Measurements from ENCODE around the gene TNRC18. TPM values are rescaled to one million over a fixed set of nuclear protein-coding genes. Genes with fewer than 3 reads are reported as not detected.

TNRC18 gene
- total and polyA plus RNA-seq, 2 experiments from 2014 or later, result 18.1 to 52.8 TPM

DNA sequence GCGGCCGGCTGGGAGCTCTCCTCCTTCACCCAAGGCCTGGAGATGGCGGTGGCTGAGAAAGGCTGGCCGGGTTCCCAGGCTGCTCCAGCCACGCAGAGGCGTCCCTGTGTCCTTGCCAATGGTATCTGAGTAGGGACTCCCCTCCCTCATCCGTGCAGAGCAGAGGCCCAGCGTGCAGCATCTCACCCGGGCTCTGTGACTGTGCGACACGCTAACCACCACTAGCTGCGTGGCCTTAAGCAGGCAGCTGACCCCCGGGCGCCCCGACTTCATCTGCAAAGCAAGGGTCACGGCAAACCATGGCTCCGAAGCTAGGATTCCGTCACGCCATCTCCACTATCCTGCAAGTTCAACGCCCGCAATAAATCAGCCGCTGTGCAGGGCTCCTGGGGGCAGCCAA is 47.2 kb upstream of the TNRC18 start:
- TF ChIP-seq EZH2 (IDR thresholded peaks at IDR 0.05; ENCODE audit: borderline replicate concordance) (no peak), EZH2phosphoT487 (IDR thresholded peaks at IDR 0.05; ENCODE audit: low read depth, severe bottlenecking, unreplicated experiment) (no peak)
- TF ChIP-seq, protein P1, sequence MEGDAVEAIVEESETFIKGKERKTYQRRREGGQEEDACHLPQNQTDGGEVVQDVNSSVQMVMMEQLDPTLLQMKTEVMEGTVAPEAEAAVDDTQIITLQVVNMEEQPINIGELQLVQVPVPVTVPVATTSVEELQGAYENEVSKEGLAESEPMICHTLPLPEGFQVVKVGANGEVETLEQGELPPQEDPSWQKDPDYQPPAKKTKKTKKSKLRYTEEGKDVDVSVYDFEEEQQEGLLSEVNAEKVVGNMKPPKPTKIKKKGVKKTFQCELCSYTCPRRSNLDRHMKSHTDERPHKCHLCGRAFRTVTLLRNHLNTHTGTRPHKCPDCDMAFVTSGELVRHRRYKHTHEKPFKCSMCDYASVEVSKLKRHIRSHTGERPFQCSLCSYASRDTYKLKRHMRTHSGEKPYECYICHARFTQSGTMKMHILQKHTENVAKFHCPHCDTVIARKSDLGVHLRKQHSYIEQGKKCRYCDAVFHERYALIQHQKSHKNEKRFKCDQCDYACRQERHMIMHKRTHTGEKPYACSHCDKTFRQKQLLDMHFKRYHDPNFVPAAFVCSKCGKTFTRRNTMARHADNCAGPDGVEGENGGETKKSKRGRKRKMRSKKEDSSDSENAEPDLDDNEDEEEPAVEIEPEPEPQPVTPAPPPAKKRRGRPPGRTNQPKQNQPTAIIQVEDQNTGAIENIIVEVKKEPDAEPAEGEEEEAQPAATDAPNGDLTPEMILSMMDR (IDR thresholded peaks at IDR 0.05; ENCODE audit: poor library complexity), result no peak

DNA sequence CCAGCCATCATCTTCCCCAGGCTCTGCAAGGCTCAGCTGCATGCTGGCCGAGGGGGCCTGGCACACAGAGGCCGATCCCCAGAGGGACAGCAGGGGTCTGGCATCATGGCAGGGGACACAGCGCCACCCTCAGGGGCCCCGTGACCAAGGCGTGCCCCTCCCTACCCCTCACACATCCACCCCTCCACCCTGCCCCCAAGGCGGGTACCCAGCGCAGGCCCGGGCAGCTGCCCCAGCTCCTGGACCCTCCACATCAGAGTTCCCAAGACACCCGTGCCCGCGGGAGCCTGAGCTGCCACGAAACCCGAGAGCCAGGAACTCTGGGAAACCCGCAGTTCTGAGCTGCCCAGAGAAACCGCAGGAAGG is 46.5 kb upstream of the TNRC18 start:
- no peaks in the 10 kb centered on the region for H4K20me1 ChIP-seq (ENCODE audit: insufficient read depth, poor library complexity, severe bottlenecking)
- no peak overlapping the region for H3K4me2 ChIP-seq
- no peaks in the 10 kb centered on the region for H3K27me3 ChIP-seq
- no peak for DNase-seq (ENCODE audit: low spot score)
- no peaks in the 10 kb centered on the region for H3K4me1 ChIP-seq (ENCODE audit: insufficient read depth)
- no peak overlapping the region for H2AFZ ChIP-seq
- no peaks in the 10 kb centered on the region for H3K79me2 ChIP-seq
- H3K36me3 ChIP-seq (replicated peaks; ENCODE audit: insufficient read depth, low read depth), result no peaks in the 10 kb centered on the region
- WGBS (ENCODE audit: low lambda C conversion rate, missing lambda C conversion rate), result 92% methylated on average over 14 of the region's 15 CpGs
- no peaks in the 10 kb centered on the region for H3K9me2 ChIP-seq (replicated peaks; ENCODE audit: insufficient read depth)
- TF ChIP-seq, protein P1 (IDR thresholded peaks at IDR 0.05; ENCODE audit: poor library complexity), result no peak
- no peak for TF ChIP-seq EZH2phosphoT487 (IDR thresholded peaks at IDR 0.05; ENCODE audit: low read depth, severe bottlenecking, unreplicated experiment)
- TF ChIP-seq EZH2 (IDR thresholded peaks at IDR 0.05; ENCODE audit: borderline replicate concordance), result no peak
- no peaks in the 10 kb centered on the region for H3K9me3 ChIP-seq (ENCODE audit: low read depth)
- no peak overlapping the region for H3K27ac ChIP-seq
- H3K4me3 ChIP-seq, result no peak overlapping the region

More for the DNA sequence above, 47.2 kb upstream of the TNRC18 start:
- no peak overlapping the region for H2AFZ ChIP-seq
- H3K79me2 ChIP-seq, result no peaks in the 10 kb centered on the region
- no peak for DNase-seq (ENCODE audit: low spot score)
- H3K9me3 ChIP-seq (ENCODE audit: low read depth), result no peaks in the 10 kb centered on the region
- no peak overlapping the region for H3K27ac ChIP-seq
- WGBS (ENCODE audit: low lambda C conversion rate, missing lambda C conversion rate), result 91% methylated on average over 21 of the region's 22 CpGs
- H3K9me2 ChIP-seq (replicated peaks; ENCODE audit: insufficient read depth), result no peaks in the 10 kb centered on the region
- no peak overlapping the region for H3K4me3 ChIP-seq
- H3K27me3 ChIP-seq, result no peaks in the 10 kb centered on the region
- H3K36me3 ChIP-seq (replicated peaks; ENCODE audit: insufficient read depth, low read depth), result no peaks in the 10 kb centered on the region
- no peak overlapping the region for H3K4me2 ChIP-seq
- no peaks in the 10 kb centered on the region for H3K4me1 ChIP-seq (ENCODE audit: insufficient read depth)
- no peaks in the 10 kb centered on the region for H4K20me1 ChIP-seq (ENCODE audit: insufficient read depth, poor library complexity, severe bottlenecking)

DNA sequence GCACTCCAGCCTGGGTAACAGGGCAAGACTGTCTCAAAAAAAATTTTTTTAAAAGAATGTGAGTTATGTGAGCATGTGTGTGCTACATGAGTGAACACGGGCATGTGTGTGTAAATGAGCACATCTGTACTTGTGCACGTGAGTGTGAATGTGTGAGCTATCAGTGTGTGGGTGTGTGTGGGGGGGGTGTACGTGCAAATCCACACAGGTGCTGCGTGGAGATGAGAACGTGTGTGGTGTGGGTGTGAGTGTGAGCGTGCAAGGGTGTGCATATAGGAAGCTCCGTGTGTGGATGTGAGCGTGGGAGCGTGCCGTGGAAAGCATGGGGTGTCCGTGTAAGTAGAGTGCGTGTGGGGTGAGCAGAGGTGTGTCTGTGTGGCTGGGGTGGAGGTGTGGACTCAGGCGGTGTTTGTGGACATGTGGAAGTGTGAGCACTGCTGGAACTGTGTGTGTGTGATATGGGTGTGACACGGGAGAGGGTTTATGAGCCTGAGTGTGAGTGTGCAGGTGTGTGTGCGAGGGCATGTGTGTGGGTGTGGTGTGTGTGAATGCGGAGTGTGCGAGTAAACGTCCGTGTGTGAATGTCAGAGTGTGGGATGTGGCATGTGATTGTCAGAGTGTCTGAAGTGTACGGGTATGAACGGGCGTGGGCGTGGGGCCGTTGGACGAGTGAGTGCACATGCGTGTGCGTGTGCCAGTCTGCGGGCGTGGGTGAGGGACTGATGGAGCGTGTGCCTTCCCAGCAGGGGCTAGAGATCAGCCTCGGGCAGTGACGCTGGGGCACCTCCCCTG is 45.9 kb upstream of the TNRC18 start:
- Histone ChIP-seq H3K4me2 (no peak overlapping the region), H3K4me3 (no peak overlapping the region), H3K9me2 (replicated peaks; ENCODE audit: insufficient read depth) (no peaks in the 10 kb centered on the region), H3K27me3 (no peaks in the 10 kb centered on the region), H2AFZ (no peak overlapping the region), H4K20me1 (ENCODE audit: insufficient read depth, poor library complexity, severe bottlenecking) (no peaks in the 10 kb centered on the region), H3K4me1 (ENCODE audit: insufficient read depth) (no peaks in the 10 kb centered on the region), H3K36me3 (replicated peaks; ENCODE audit: insufficient read depth, low read depth) (no peaks in the 10 kb centered on the region), H3K9me3 (ENCODE audit: low read depth) (no peaks in the 10 kb centered on the region), H3K27ac (no peak overlapping the region), H3K79me2 (no peaks in the 10 kb centered on the region)
- TF ChIP-seq EZH2 (IDR thresholded peaks at IDR 0.05; ENCODE audit: borderline replicate concordance), result no peak
- TF ChIP-seq, protein P1 (IDR thresholded peaks at IDR 0.05; ENCODE audit: poor library complexity), result no peak
- no peak for TF ChIP-seq EZH2phosphoT487 (IDR thresholded peaks at IDR 0.05; ENCODE audit: low read depth, severe bottlenecking, unreplicated experiment)
- WGBS (ENCODE audit: low lambda C conversion rate, missing lambda C conversion rate), result 94% methylated on average over 31 of the region's 32 CpGs
- DNase-seq (ENCODE audit: low spot score), result no peak
